ENCODE results near the gene MAPK8IP3. TPM values are rescaled to one million over a fixed set of nuclear protein-coding genes. Genes with fewer than 3 reads are reported as not detected.
"Not testable (repeated sequence)": the region's sequence is repeated elsewhere in the genome, so short reads cannot be mapped to it uniquely, and the experiment has no call there.

Gene MAPK8IP3
- total RNA-seq, 1 donor from 2014 or later = 63.0 TPM

- H3K27me3 ChIP-seq (ENCODE audit: low read depth) = no peaks in the 10 kb centered on the region
- peak; percentile 75 to 89 for ATAC-seq
- peak within 1 kb of the TSS; percentile 39 for H3K4me3 ChIP-seq
- H3K4me1 ChIP-seq = no peaks in the 10 kb centered on the region
- H3K27ac ChIP-seq = peak within 1 kb of the TSS; percentile 58
- H3K36me3 ChIP-seq = peaks cover 14% of the 10 kb centered on the region
- TF ChIP-seq, protein P1, sequence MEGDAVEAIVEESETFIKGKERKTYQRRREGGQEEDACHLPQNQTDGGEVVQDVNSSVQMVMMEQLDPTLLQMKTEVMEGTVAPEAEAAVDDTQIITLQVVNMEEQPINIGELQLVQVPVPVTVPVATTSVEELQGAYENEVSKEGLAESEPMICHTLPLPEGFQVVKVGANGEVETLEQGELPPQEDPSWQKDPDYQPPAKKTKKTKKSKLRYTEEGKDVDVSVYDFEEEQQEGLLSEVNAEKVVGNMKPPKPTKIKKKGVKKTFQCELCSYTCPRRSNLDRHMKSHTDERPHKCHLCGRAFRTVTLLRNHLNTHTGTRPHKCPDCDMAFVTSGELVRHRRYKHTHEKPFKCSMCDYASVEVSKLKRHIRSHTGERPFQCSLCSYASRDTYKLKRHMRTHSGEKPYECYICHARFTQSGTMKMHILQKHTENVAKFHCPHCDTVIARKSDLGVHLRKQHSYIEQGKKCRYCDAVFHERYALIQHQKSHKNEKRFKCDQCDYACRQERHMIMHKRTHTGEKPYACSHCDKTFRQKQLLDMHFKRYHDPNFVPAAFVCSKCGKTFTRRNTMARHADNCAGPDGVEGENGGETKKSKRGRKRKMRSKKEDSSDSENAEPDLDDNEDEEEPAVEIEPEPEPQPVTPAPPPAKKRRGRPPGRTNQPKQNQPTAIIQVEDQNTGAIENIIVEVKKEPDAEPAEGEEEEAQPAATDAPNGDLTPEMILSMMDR (IDR thresholded peaks at IDR 0.05) = no peak
- intact Hi-C loops (cut with DNase I) = no loop called here
- DNase-seq = peak; percentile 58
- peaks cover 6% of the 10 kb centered on the region for H3K9me3 ChIP-seq
Observed at GRCh38 chr16:1793578-1794220, 87.7 kb downstream of the MAPK8IP3 start, which contains the start of gene IGFALS. TSS of gene IGFALS (minus strand) at chr16:1793705. CDS start at chr16:1793652, 53 bp downstream.

GRCh38 chr16:1794221-1794871 is 88.4 kb downstream of the MAPK8IP3 start:
- Histone ChIP-seq H3K4me3 (peak overlapping the region; percentile 39), H3K36me3 (peaks cover 7% of the 10 kb centered on the region), H3K27ac (peak overlapping the region; percentile 58), H3K4me1 (no peaks in the 10 kb centered on the region), H3K27me3 (ENCODE audit: low read depth) (no peaks in the 10 kb centered on the region), H3K9me3 (peaks cover 6% of the 10 kb centered on the region)
- TF ChIP-seq, protein P1 (IDR thresholded peaks at IDR 0.05) = no peak
- intact Hi-C loops (cut with DNase I) = no loop called here
- peak; percentile 72 for DNase-seq
- ATAC-seq = peak; percentile 76 to 83

DNA sequence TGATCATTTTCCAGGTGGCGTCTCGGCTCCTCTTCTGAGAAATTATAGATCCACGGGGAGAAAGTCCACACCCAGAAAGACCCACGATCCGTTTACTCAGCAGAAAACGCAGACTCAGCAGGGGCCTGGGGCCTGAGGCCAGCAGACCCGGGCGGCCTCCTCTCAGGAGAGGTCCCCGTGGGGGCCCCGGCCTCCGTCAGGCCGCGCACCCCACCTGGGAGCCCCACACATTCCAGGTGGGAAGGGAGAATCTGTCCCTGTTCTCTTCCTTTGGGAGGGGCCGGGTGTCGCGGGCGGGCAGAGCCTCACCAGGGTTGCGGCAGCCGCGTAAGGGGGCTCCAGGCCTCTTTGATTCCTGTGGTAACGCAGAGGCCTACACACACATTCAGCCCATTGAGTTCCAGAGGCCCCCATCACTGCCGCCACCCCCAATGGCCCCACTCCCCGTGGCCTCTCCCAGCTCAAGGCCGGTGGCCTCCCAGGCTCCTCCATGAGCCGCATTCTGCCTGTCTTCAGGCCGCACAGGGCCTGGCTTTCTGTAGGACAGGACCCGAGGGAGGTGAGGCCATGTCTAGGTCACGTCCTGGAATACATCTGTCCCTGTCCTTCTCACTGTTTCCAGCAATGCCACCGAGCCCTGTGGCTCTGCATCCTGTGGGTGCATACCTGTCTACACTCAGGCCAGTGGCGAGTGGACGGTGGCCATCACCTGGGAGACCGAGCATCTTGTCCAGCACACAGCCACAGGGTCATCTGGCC is 89.1 kb downstream of the MAPK8IP3 start:
- Histone ChIP-seq H3K9me3 (peaks cover 6% of the 10 kb centered on the region), H3K36me3 (peaks cover under 1% of the 10 kb centered on the region), H3K4me3 (peak overlapping the region; percentile 11), H3K27me3 (ENCODE audit: low read depth) (no peaks in the 10 kb centered on the region), H3K27ac (peak overlapping the region; percentile 46), H3K4me1 (no peaks in the 10 kb centered on the region)
- DNase-seq = peak; percentile 45
- no peak for ATAC-seq
- TF ChIP-seq, protein P1 (IDR thresholded peaks at IDR 0.05) = no peak
- intact Hi-C loops (cut with DNase I) = no loop called here

DNA sequence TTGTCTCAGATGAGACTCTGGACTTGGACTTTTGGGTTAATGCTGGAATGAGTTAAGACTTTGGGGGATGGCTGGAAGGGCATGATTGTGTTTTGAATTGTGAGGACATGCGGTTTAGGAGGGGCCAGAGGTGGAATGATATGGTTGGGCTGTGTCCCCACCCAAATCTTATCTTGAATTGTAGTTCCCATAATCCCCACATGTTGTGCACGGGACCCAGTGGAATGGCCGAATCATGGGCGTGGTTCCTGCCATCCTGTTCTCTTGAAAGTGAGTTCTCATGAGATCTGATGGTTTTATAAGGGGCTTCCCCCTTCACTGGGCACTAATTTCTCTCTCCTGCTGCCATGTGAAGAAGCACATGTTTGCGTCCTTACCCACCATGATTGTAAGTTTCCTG is 93.3 kb downstream of the MAPK8IP3 start:
- H3K36me3 ChIP-seq; ATAC-seq; H3K4me1 ChIP-seq; DNase-seq; H3K4me3 ChIP-seq; intact Hi-C loops (cut with DNase I); H3K27ac ChIP-seq; H3K9me3 ChIP-seq; H3K27me3 ChIP-seq (ENCODE audit: low read depth): not testable (repeated sequence)

DNA sequence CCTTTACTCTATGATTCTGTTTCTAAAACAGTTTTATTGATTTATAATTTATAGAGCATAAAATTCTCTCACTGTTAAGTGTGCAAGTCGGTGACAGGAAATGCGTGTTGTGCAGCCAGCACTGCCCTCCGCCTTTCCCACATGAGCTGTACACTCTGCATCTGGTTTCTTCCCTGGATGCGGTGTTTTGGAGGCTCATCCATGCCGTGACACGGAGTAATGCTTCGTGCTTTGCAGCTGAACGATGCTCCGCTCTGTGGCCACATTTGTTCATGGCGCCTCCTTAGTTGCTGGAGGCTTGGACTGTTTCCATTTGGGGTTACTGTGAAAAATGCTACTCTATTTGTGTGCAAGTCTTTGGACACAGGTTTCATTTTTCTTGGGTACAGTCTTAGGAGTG is 94.7 kb downstream of the MAPK8IP3 start:
- Histone ChIP-seq H3K36me3 (peaks cover 5% of the 10 kb centered on the region), H3K27me3 (ENCODE audit: low read depth) (no peaks in the 10 kb centered on the region), H3K4me3 (no peak overlapping the region), H3K27ac (no peak overlapping the region), H3K9me3 (peaks cover 6% of the 10 kb centered on the region), H3K4me1 (no peaks in the 10 kb centered on the region)
- TF ChIP-seq, protein P1 (IDR thresholded peaks at IDR 0.05) = no peak
- ATAC-seq (no peak), DNase-seq (no peak)
- intact Hi-C loops (cut with DNase I) = no loop called here

Data from lower lobe of right lung (tissue), 2 donors.